GM12873 (cell line): ENCODE data around the gene DDOST.

Source experiments
- CTCF ChIP-seq: IDR thresholded peaks from 2 replicates; pipeline ENCODE4 v1.5.1; 2012; ENCODE audit warnings: low read depth, mild to moderate bottlenecking, moderate library complexity, low read length, control low read depth; ENCODE audit not compliant: insufficient read depth; ENCODE audit errors: missing control alignments

Gene DDOST

GRCh38 chr1:20643080-20643479 is 18.1 kb downstream of the DDOST start:
- no peak for TF ChIP-seq CTCF

- TF ChIP-seq CTCF = no peak
Observed at GRCh38 chr1:20641975-20642374, 19.2 kb downstream of the DDOST start.

GRCh38 chr1:20640183-20640597 is 21.0 kb downstream of the DDOST start:
- peak; percentile 78 for TF ChIP-seq CTCF

GRCh38 chr1:20636785-20637347 is 24.3 kb downstream of the DDOST start:
- TF ChIP-seq CTCF = no peak

- no peak for TF ChIP-seq CTCF
Observed at GRCh38 chr1:20634594-20635084, 26.5 kb downstream of the DDOST start.

- TF ChIP-seq CTCF = no peak
Observed at GRCh38 chr1:20634065-20634593, 27.0 kb downstream of the DDOST start.

GRCh38 chr1:20633190-20634064 is 27.7 kb downstream of the DDOST start, which contains the start of gene PINK1:
TSS of gene PINK1 (plus strand) at chr1:20633458. CDS start at chr1:20633549, 91 bp downstream.
- TF ChIP-seq CTCF = peak; percentile 95
